Measurements from ENCODE around the gene KDM2A.

GRCh38 chr11:67197606-67198005 is 78.5 kb downstream of the KDM2A start:
- no peak for TF ChIP-seq POLR2A (IDR thresholded peaks at IDR 0.05)
- no peak for TF ChIP-seq CTCF (IDR thresholded peaks at IDR 0.05)
- TF ChIP-seq POLR2AphosphoS5 (IDR thresholded peaks at IDR 0.05): no peak
